PC-9 (cell line): ENCODE results near the gene GSTT2B. TPM values are rescaled to one million over a fixed set of nuclear protein-coding genes. Genes with fewer than 3 reads are reported as not detected.

Experiments used
- BruUV-seq: library from RNA; stranded (reverse); fragments of 400-500 nt; replicated peaks from 2 replicates; lab custom pipeline; 2021; lab: Mats Ljungman, UMichigan
- CTCF ChIA-PET: fragments of 300-600 bp; sonication (Branson Sonifier 250); formaldehyde crosslinking; loops from one replicate; lab custom pipeline; 2022; ENCODE audit warnings: antibody characterized with exemption; lab: Charles Lee
- POLR2A ChIA-PET: fragments of 300-600 bp; sonication (Branson Sonifier 250); formaldehyde crosslinking; loops from one replicate; lab custom pipeline; 2022; ENCODE audit warnings: antibody characterized with exemption; ENCODE audit not compliant: unreplicated experiment; lab: Charles Lee
- DNase-seq, 2 experiments: peaks; one replicate each; pipeline versions ENCODE4 v3.0.0 to v3.0.0-alpha.2; 2015 to 2022; ENCODE audit warnings: mixed read lengths in 1 of 2
- H2AFZ ChIP-seq: fragments of 200-600 bp; sonication (generic); 2 replicates; pipeline ENCODE4 v1.8.1; 2017; ENCODE audit warnings: antibody characterized with exemption
- H3F3A ChIP-seq: fragments of 200-600 bp; sonication (generic); 2 replicates; pipeline ENCODE4 v1.8.1; 2017; ENCODE audit warnings: antibody characterized with exemption, mild to moderate bottlenecking, low read depth; ENCODE audit not compliant: insufficient read depth
- H3K27ac ChIP-seq: fragments of 200-600 bp; sonication (generic); 2 replicates; pipeline ENCODE4 v1.6.1; 2016; ENCODE audit warnings: mixed run types
- H3K27me3 ChIP-seq: fragments of 200-600 bp; sonication (generic); 2 replicates; pipeline ENCODE4 v1.6.1; 2016; ENCODE audit warnings: low read depth, mixed run types; ENCODE audit not compliant: insufficient read depth
- H3K36me3 ChIP-seq: fragments of 200-600 bp; sonication (generic); 2 replicates; pipeline ENCODE4 v1.6.1; 2016; ENCODE audit warnings: low read depth, mixed run types
- H3K4me1 ChIP-seq: fragments of 200-600 bp; sonication (generic); replicated peaks from 2 replicates; pipeline ENCODE4 v1.6.1; 2016; ENCODE audit warnings: mixed run types; ENCODE audit not compliant: insufficient read depth
- H3K4me2 ChIP-seq: fragments of 200-600 bp; sonication (generic); 2 replicates; pipeline ENCODE4 v1.6.1; 2017; ENCODE audit warnings: mixed run types
- H3K4me3 ChIP-seq: fragments of 200-600 bp; sonication (generic); 2 replicates; pipeline ENCODE4 v1.6.1; 2016; ENCODE audit warnings: mixed run types
- H3K79me2 ChIP-seq: fragments of 200-600 bp; sonication (generic); 2 replicates; pipeline ENCODE4 v1.6.1; 2017; ENCODE audit warnings: low read depth, mixed run types
- H3K9me2 ChIP-seq: fragments of 200-600 bp; sonication (generic); 2 replicates; pipeline ENCODE4 v1.8.1; 2017; ENCODE audit warnings: mild to moderate bottlenecking; ENCODE audit not compliant: insufficient read depth
- H3K9me3 ChIP-seq: fragments of 200-600 bp; sonication (generic); 2 replicates; pipeline ENCODE4 v1.8.1; 2016; ENCODE audit warnings: low read depth; ENCODE audit not compliant: insufficient read depth
- H4K20me1 ChIP-seq: fragments of 200-600 bp; sonication (generic); 2 replicates; pipeline ENCODE4 v1.8.1; 2017; ENCODE audit not compliant: insufficient read depth
- CTCF ChIP-seq: fragments of 200-600 bp; sonication (generic); conservative IDR thresholded peaks from 2 replicates; pipeline ENCODE4 v1.6.1; 2017; ENCODE audit warnings: mixed run types, antibody characterized with exemption, mild to moderate bottlenecking, moderate library complexity
- EZH2 ChIP-seq: fragments of 200-600 bp; sonication (generic); IDR thresholded peaks from 2 replicates; pipeline ENCODE4 v1.8.0; 2017; ENCODE audit warnings: antibody characterized with exemption, low read depth
- intact Hi-C: fragments of 100-400 bp; cut with micrococcal nuclease; formaldehyde crosslinking; loops from one replicate; pipeline ENCODE4 v1.10.0; 2022; ENCODE audit not compliant: unreplicated experiment
- total RNA-seq: library from RNA; stranded (reverse); gene quantifications from 2 replicates; pipeline ENCODE4 v1.2.3, GENCODE V29; 2021

GSTT2B gene
- total RNA-seq, 1 experiment from 2014 or later = not detected

- CTCF ChIA-PET = no interaction called here
- Histone ChIP-seq H3K4me1 (peaks cover 12% of the 10 kb centered on the region; the same call in 1 of the 2 replicates), H3K27ac (no peak overlapping the region), H2AFZ (no peak overlapping the region), H3K36me3 (no peaks in the 10 kb centered on the region), H3K79me2 (peaks cover 10% of the 10 kb centered on the region; the same call in 1 of the 2 replicates), H3K4me3 (no peak overlapping the region; the same call in 1 of the 2 replicates), H3K9me2 (no peaks in the 10 kb centered on the region), H4K20me1 (no peaks in the 10 kb centered on the region), H3K4me2 (peak overlapping the region; percentile 98; the same call in 1 of the 2 replicates), H3F3A (peaks cover 23% of the 10 kb centered on the region), H3K9me3 (no peaks in the 10 kb centered on the region), H3K27me3 (no peaks in the 10 kb centered on the region)
- DNase-seq = no peak
- intact Hi-C loops = no loop called here
- TF ChIP-seq EZH2 (no peak), CTCF (no peak)
- no TSS peak for BruUV-seq
- POLR2A ChIA-PET = no interaction called here
Measured at GRCh38 chr22:23912293-23912903, 48.6 kb downstream of the GSTT2B start.

- Histone ChIP-seq H3K4me3 (no peak overlapping the region), H3K9me3 (no peaks in the 10 kb centered on the region), H3K79me2 (peaks cover 10% of the 10 kb centered on the region; the same call in 1 of the 2 replicates), H4K20me1 (no peaks in the 10 kb centered on the region), H3K4me2 (no peak overlapping the region), H3K4me1 (peaks cover 12% of the 10 kb centered on the region; the same call in 1 of the 2 replicates), H3F3A (peaks cover 18% of the 10 kb centered on the region), H3K36me3 (no peaks in the 10 kb centered on the region), H3K9me2 (no peaks in the 10 kb centered on the region), H3K27me3 (no peaks in the 10 kb centered on the region), H3K27ac (no peak overlapping the region), H2AFZ (no peak overlapping the region)
- TF ChIP-seq CTCF (no peak), EZH2 (no peak)
- no TSS peak for BruUV-seq
- ChIA-PET CTCF (no interaction called here), POLR2A (no interaction called here)
- DNase-seq = no peak
- intact Hi-C loops = no loop called here
Measured at GRCh38 chr22:23911318-23911980, 49.5 kb downstream of the GSTT2B start.

GRCh38 chr22:23910496-23911190, 50.4 kb downstream of the GSTT2B start:
- intact Hi-C loops = no loop called here
- DNase-seq = no peak
- peaks cover 17% of the 10 kb centered on the region for H3F3A ChIP-seq
- H3K9me2 ChIP-seq = no peaks in the 10 kb centered on the region
- BruUV-seq = no TSS peak
- POLR2A ChIA-PET = no interaction called here
- no peaks in the 10 kb centered on the region for H3K9me3 ChIP-seq
- CTCF ChIA-PET = no interaction called here
- H4K20me1 ChIP-seq = no peaks in the 10 kb centered on the region
- no peak overlapping the region for H2AFZ ChIP-seq
- no peak overlapping the region for H3K27ac ChIP-seq
- no peaks in the 10 kb centered on the region for H3K36me3 ChIP-seq
- no peaks in the 10 kb centered on the region for H3K27me3 ChIP-seq
- H3K4me1 ChIP-seq = peaks cover 12% of the 10 kb centered on the region; the same call in 1 of the 2 replicates
- H3K4me2 ChIP-seq = no peak overlapping the region
- no peak overlapping the region for H3K4me3 ChIP-seq
- peaks cover 10% of the 10 kb centered on the region; the same call in 1 of the 2 replicates for H3K79me2 ChIP-seq
- no peak for TF ChIP-seq CTCF
- no peak for TF ChIP-seq EZH2
